Glomerular visceral epithelial cell (primary cell): ENCODE data around the gene LIF.
"Not testable (repeated sequence)": the region's sequence is repeated elsewhere in the genome, so short reads cannot be mapped to it uniquely, and the experiment has no call there.

Experiments
- DNase-seq: peaks from one replicate; pipeline ENCODE4 v3.0.0-alpha.2; 2016; ENCODE audit errors: extremely low spot score

Gene LIF

DNA sequence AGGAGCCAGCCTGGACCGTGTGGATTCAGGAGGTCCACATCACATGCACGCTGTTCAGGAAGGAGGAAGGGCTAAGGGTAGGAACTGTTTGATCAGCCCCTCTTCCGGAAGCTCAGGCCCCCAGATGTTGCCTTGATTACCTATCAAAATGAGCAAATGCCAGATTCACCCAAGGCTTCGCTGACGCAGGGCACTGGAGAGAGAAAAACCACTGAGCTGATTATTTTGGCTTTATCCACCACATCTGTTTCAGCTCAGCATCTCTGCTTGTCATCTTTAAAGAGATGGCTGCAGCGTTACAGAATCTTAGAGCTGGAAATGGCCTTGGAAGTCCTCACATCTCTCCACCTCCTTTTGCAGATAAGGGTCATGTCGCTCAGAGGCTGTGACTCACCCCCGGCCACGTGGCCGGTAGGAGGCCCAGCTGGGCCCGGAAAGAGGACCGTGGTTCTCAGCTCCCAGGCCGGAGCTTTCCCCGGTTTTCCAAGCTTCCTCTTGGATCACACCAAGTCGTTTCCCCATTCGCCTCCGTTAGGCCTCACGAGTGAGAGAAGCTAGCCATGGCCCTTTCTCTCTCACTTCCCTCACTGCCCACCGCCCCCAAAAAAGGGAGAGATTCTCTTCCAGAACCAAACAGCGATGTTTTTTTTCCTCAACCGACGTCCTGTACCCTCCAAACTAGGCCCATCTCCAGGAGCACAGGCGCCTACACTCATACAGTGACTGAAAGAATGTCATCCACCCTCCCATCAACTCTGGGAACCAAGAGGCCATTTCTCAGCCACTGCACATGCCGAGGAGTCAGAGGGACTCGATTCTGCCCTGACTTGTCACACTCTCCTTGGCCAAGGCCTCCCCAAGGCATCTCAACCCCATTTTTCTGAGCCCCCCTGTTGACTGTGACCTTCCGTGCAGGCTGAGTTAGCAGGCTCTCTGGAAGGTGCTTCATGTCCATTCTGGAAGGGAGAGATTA is 37.6 kb downstream of the LIF start:
- peak; percentile 75 for DNase-seq

DNA sequence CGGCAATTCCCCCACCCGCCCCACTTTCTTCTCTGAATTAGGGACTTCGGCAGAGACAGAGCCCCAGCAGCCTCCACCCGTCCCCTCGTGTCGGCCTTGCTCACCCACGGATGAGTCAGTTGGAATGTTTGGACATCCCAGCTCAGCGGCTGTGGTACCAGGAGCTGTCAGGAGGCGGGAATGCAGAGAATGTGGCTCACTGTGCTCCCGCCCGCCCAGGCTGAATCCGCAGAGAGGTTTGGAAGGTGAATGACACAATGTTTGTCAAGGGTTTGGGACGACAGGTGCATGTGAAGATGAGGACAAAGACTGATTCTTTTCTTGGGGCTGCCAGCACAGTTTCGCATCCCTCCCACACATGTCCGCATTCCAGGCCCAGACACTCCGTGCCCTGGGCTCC is 39.6 kb downstream of the LIF start:
- DNase-seq = peak; percentile 97

DNA sequence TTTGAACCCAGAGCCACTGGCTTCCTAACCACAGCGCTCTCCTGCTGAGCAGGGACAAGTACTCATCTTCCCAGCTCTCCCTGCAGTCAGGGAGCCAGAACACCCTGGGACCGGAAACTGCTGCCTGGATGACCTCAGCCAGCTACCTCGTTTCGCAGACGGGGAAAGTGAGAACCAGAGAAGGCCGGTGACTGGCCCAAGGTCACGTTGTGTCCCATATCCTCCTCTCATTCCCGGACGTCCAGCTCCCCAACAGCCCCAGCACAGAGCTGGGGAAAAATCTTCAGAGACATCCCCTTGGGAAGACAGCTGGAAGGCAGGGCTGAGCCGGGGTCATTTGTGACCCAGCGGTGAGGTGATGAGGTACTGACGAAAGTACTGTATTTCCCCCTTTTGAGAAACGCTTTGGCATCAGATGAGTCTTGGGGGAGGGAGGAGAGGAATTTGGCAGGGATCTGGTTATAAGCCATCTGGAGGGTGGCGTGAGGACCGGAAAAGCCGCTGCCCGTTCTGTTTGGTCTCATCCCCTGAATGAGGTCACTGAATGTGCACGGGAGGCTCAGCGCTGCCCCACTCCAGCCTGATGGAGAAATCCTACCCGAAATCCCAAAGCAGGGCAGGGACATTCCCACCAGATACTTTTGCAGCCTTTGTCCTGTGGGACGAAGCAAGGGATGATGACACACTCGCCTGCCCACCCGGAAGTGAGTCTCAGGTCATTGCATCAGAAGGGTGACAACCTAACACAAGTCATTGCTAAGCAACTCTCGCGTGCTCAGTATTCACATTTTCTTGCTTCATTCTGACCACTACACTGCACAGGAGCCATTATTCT is 41.1 kb downstream of the LIF start:
- peak; percentile 95 for DNase-seq

GRCh38 chr22:30204742-30205111 is 41.8 kb downstream of the LIF start:
- peak; percentile 46 for DNase-seq

GRCh38 chr22:30204015-30204741 is 42.4 kb downstream of the LIF start:
- no peak for DNase-seq

DNA sequence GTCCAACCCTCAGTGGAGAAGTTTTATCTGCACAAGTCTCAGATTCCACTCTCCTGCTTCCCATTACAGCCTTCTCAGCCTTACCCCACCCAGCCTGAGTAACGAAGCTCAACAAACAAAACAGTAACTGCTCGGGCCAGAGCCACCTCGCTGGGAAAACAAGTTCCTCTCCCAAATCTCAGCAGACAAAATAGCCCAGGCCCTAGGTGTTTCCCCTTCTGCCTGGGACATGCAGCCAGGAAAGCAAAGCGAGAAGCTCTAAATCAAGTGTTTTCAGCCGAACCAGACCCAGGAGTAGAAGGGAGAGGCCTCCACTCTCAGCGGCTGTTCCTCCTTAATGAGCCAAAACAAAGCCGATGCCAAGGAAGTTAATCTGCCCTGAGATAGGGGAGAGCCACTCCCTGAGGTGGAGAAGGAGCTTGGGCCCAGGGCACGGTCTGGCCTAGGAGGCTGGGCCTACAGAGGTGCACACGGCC is 44.0 kb downstream of the LIF start:
- DNase-seq = no peak

GRCh38 chr22:30201945-30202344 is 44.6 kb downstream of the LIF start:
- DNase-seq = peak; percentile 48

GRCh38 chr22:30200905-30201304 is 45.7 kb downstream of the LIF start:
- DNase-seq = not testable (repeated sequence)

DNA sequence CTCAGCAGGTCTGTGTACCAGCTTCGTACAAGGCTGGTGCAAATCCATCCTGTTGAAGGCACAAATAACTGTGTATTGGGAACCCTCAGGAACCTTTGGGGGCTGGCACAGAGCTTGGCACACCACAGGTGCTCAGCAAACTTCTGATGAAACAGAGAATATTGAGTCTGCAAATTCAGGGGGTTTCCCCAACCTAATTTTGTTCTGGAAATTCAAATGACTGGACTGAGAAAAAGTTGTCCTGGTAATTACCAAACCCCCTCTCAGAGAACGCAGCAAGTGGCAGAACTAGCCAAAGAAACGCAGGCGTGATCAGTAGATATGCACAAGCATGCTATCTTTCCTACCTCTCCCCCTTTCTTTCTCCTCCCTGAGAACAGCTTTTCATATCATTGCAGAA is 47.6 kb downstream of the LIF start:
- DNase-seq = no peak

DNA sequence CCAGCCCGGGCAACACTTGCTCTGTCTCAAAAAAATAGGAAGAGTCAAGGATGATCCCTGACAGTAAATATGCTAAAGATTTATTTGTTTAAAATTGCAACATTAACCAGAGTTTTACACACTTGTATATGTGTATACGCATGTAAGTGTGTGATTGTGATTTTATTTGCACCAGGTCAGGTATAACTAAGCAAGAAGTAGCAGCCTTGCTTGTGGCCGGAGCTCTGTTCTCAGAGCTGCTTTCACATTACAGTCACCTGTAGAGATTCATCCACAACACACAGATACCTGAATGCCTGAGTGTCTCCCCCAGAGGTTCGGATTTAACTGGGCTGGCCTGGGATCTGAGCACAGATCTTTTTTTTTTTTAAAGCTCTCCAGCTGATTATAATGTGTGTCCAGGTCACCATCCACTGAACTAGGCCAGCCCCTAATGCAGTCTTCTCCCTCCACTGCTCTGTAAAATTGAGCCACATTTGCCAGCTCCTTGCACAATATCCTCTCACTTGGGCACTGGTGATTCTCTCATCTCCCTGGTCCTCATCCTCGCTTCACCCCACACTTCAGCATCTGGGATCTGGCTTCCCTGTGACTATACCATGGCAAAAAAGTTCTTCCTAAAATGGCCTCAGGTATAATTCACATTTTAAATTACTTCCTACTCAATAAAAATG is 48.3 kb downstream of the LIF start:
- DNase-seq = no peak

DNA sequence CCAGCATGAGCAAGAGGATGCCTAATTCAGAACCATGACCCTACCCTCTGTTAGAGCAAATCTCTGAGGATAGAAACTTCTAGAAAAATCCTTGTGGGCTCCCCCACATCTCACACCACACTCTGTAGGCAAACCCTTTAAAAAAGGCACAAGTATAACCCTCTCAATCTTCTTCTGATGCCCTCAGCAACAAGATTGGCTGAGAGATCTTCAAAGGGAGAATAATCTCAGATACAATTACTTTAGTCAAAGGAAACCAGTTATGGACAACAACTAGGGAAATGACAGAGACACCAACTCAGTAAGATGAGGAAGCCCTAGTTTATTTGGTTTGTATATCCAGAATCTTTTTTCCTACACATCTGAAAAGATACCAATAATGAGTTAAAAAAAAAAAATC is 49.2 kb downstream of the LIF start:
- no peak for DNase-seq

- DNase-seq = no peak
These were observed 49.7 kb downstream of the LIF start for GRCh38 chr22:30196880-30197336.

- DNase-seq = peak; percentile 97
These were observed 50.2 kb downstream of the LIF start for GRCh38 chr22:30196141-30196879.

DNA sequence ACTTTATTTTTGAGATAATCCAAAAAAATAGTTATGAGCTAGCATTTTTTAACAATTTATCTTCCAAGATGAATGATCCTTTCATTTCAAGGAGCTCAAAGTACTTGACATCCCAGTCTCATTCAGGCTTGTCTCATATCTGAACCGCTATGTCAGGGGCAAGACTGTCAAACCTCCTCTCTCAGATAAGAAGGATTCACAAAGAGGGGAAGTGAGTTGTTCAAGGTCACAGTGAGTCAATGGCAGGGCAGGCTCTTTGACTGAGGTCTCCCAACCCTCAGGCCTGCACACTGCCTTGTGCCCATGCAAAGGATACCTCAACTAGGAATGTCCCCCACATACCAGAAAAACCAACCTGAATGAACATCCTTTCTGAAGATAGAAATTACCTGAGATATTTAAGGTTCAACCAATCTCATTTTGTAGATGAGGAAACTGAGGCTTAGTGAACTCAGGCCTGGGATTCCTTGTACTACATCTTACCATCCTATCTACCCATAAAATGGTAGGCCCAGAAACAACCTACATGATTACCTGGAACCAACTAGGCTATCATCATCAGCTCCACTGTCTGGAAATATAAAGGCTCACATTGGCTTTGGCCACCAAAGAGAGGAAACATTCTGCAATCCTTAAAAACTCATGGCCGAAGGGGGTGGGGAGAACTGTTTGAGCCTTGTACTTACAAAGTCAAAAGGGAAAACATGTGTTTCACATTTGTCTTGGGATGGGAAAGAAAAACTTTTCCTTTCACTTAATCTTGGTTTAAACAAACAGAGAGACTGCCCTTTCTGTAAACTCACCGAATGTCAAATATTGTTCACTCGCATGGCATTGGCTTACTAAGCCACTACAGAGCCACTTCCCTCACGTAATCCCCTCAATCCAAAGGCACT is 51.1 kb downstream of the LIF start:
- DNase-seq = no peak

- no peak for DNase-seq
These were observed 53.4 kb downstream of the LIF start for GRCh38 chr22:30193031-30193775.

DNA sequence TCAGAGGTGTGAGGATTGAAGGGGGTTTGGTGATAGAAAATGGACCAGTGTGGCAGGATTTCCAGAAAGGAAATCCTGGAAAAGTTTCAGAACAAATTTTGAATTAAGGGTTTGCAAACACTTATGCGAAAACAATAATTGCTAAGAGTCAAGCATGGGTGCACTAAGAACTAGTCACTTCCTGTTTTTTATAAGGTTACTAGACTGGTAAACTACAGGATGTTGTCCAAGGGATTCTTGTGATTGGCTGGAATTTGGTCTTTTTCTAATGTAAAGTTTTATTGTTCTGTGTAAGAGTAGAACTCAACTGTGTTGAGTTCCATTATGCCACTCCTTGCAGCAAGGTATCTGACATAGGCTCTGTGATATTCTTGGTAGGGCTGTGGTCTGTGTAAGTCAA is 54.1 kb downstream of the LIF start:
- DNase-seq = no peak

GRCh38 chr22:30191040-30191701 is 55.4 kb downstream of the LIF start:
- no peak for DNase-seq

- DNase-seq = no peak
These were observed 56.0 kb downstream of the LIF start for GRCh38 chr22:30190574-30190973.
